ENCODE results near the gene ABCA3. TPM values are rescaled to one million over a fixed set of nuclear protein-coding genes. Genes with fewer than 3 reads are reported as not detected.

The ABCA3 gene
- total RNA-seq, 1 donor from 2014 or later = 3.1 TPM

DNA sequence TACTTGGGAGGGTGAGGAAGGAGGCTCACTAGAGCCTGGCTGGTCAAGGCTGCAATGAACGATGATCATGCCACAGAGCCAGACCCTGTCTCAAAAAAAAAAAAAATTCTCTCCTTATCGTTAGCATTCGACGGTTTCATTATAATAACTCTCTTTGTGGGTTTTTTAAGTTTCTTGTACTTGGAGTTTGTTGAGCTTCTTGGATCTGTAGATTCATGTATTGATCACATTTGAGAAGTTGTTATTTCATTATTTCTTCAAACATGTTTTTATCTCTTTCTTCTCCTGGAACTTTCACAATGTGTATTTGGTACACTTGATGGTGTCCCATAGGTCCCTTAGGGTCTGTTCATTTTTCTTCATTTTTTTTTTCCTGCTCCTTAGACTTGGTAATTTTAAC is 16.8 kb upstream of the ABCA3 start:
- H3K36me3 Mint-ChIP-seq (ENCODE audit: low read depth) = no peaks in the 10 kb centered on the region
- no peak overlapping the region for H3K27ac Mint-ChIP-seq
- ATAC-seq (ENCODE audit: low read depth) = no peak
- POLR2A ChIA-PET = interaction anchor here (0.7 kb wide), 1 partner anchor 92 kb away, joined by 3 read pairs; no protein-coding TSS in a partner anchor
- intact Hi-C loops (cut with micrococcal nuclease) = no loop called here
- no peak for DNase-seq
- TF ChIP-seq, protein P1, sequence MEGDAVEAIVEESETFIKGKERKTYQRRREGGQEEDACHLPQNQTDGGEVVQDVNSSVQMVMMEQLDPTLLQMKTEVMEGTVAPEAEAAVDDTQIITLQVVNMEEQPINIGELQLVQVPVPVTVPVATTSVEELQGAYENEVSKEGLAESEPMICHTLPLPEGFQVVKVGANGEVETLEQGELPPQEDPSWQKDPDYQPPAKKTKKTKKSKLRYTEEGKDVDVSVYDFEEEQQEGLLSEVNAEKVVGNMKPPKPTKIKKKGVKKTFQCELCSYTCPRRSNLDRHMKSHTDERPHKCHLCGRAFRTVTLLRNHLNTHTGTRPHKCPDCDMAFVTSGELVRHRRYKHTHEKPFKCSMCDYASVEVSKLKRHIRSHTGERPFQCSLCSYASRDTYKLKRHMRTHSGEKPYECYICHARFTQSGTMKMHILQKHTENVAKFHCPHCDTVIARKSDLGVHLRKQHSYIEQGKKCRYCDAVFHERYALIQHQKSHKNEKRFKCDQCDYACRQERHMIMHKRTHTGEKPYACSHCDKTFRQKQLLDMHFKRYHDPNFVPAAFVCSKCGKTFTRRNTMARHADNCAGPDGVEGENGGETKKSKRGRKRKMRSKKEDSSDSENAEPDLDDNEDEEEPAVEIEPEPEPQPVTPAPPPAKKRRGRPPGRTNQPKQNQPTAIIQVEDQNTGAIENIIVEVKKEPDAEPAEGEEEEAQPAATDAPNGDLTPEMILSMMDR (IDR thresholded peaks at IDR 0.05) = no peak
- CTCF ChIA-PET = interaction anchor here (0.6 kb wide), 1 partner anchor 561 kb away, joined by 5 read pairs; no protein-coding TSS in a partner anchor
- no peaks in the 10 kb centered on the region for H3K4me1 Mint-ChIP-seq
- no peaks in the 10 kb centered on the region for H3K9me3 Mint-ChIP-seq
- H3K4me3 Mint-ChIP-seq = no peak overlapping the region
- H3K27me3 Mint-ChIP-seq = peaks cover 33% of the 10 kb centered on the region

DNA sequence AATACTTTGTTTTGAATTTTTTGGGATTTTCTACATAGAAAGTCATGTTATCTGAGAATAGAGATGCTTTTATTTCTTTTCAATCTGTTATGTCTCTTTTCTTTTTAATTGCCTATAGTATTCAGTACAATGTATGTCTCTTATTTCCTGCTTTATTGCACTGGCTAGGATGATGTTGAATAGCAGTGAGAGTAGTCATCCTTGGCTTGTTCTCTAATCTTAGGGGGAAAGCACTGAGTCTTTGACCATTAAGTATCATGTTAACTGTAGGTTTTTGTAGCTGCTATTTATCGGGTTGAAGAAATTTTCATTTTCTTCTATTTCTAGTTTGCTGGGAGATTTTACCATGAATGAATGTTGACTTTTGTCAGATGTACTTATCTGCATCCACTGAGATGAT is 10.0 kb upstream of the ABCA3 start:
- Mint-ChIP-seq H3K4me3 (no peak overlapping the region), H3K27ac (no peak overlapping the region), H3K36me3 (ENCODE audit: low read depth) (no peaks in the 10 kb centered on the region), H3K27me3 (peaks cover 17% of the 10 kb centered on the region), H3K4me1 (no peaks in the 10 kb centered on the region), H3K9me3 (no peaks in the 10 kb centered on the region)
- intact Hi-C loops (cut with micrococcal nuclease) = no loop called here
- ATAC-seq (ENCODE audit: low read depth) (no peak), DNase-seq (no peak)
- ChIA-PET POLR2A (interaction anchor here (0.6 kb wide), 1 partner anchor 402 kb away, joined by 4 read pairs; the partner anchor contains the start of gene SRRM2), CTCF (no interaction called here)
- TF ChIP-seq, protein P1 (IDR thresholded peaks at IDR 0.05) = no peak

DNA sequence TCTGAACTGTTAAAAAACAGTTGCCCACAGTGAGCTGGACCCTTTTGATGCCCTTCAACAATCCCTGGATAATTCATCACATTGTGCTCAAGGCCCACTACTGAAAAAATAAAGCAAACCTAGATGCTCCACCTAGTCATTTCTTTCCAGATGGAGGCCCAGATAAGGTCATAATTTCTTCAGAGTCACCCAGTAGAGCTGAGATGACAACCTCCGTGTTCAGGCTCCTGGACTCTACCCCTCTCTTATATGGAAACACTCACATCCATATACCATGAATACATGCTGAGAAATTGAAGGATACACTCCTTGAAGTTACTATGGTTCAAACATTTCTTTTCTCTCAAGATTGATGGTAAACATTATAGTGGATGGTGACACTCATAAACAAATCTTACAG is 2.7 kb upstream of the ABCA3 start:
- ChIA-PET CTCF (interaction anchor here (1.2 kb wide), 1 partner anchor 158 kb away, joined by 3 read pairs; no protein-coding TSS in a partner anchor), POLR2A (interaction anchor here (0.5 kb wide), 1 partner anchor 9 kb away, joined by 4 read pairs; no protein-coding TSS in a partner anchor)
- no peaks in the 10 kb centered on the region for H3K9me3 Mint-ChIP-seq
- H3K27me3 Mint-ChIP-seq = no peaks in the 10 kb centered on the region
- no peak overlapping the region for H3K4me3 Mint-ChIP-seq
- TF ChIP-seq, protein P1 (IDR thresholded peaks at IDR 0.05) = no peak
- no peak for ATAC-seq (ENCODE audit: low read depth)
- no peaks in the 10 kb centered on the region for H3K36me3 Mint-ChIP-seq (ENCODE audit: low read depth)
- H3K27ac Mint-ChIP-seq = no peak overlapping the region
- H3K4me1 Mint-ChIP-seq = peaks cover 11% of the 10 kb centered on the region
- no peak for DNase-seq
- intact Hi-C loops (cut with micrococcal nuclease) = no loop called here

DNA sequence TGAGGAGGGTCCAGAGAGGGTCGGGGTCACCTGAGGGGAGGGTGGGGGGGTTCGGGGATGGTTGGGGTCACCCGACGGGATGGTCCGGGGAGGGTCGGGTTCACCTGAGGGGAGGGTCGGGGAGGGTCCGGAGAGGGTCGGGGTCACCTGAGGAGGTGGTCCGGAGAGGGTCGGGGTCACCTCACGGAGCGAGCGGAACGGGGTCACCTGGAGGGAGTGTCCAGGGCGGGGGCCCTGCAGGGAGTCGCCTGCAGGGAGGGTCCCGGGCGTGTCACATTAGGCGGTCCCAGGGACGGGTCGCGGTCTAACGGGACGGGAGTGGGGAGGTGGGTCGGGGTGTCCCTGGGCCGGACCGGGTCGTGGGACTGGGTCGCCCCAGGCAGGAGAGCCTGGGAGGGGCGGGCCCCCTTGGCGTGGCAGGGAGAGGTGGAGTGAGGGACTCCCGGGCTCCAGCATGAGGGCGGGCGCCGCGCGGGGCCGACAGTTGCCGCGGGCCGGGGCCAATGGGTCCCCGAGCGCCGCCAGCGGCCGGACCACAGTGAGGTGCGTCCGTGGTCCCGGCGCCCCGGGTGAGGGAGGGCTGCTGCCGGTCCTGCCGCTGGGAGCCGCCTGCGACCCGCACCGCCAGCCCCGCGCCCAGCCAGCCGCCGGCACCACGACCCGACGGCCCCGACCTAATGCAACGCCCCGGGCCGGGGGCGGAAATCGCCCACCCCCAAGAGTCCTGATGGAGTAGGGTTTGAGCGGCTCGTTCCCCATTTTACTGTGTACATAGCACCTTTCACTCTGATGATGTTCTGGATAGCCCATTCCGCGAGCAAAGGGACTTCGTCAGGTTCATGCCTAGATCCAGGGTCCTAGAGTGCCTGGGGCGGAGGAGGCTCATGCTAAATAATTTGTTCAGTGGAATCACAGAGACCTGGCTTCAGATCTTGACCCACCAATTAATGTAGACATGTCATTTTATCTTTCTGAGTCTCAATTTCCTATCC is 1.2 kb upstream of the ABCA3 start:
- POLR2A ChIA-PET = no interaction called here
- Mint-ChIP-seq H3K27me3 (no peaks in the 10 kb centered on the region), H3K9me3 (no peaks in the 10 kb centered on the region), H3K27ac (no peak overlapping the region), H3K4me1 (peaks cover 13% of the 10 kb centered on the region), H3K4me3 (no peak overlapping the region), H3K36me3 (ENCODE audit: low read depth) (no peaks in the 10 kb centered on the region)
- CTCF ChIA-PET = no interaction called here
- TF ChIP-seq, protein P1 (IDR thresholded peaks at IDR 0.05) = no peak
- ATAC-seq (ENCODE audit: low read depth) = no peak
- peak; percentile 25 for DNase-seq
- intact Hi-C loops (cut with micrococcal nuclease) = loop anchor here (2.0 kb wide), 2 partner anchors 81 to 91 kb away; partner anchors contain the start of gene ECI1

Measured in activated B cell treated with CpG ODN at 0.5 μM for 24 hours (primary cell).